Neural progenitor cell (in vitro differentiated cells): ENCODE results near the gene BTBD16.

Experiments used
- CTCF ChIP-seq: fragments of 200-600 bp; sonication (generic); IDR thresholded peaks from 2 replicates; pipeline ENCODE4 v1.5.1; 2017; ENCODE audit warnings: antibody characterized with exemption, mild to moderate bottlenecking
- EZH2 ChIP-seq: fragments of 200-600 bp; sonication (generic); IDR thresholded peaks from 2 replicates; pipeline ENCODE4 v1.6.1; 2017; ENCODE audit warnings: antibody characterized with exemption, mild to moderate bottlenecking, moderate library complexity

GRCh38 chr10:122279725-122280141, 8.6 kb downstream of the BTBD16 start:
- TF ChIP-seq EZH2 (no peak), CTCF (peak; percentile 86)
